Stimulated activated CD4-positive, alpha-beta T cell treated with anti-CD3 and anti-CD28 coated beads, Interleukin-15, amount 100 ng/mL, for 1 hour (primary cell): ENCODE measurements around the gene LEUTX.
A peak's percentile ranks its signal among the peaks of the same experiment; 100 is the strongest.
"Not testable (repeated sequence)": the region's sequence is repeated elsewhere in the genome, so short reads cannot be mapped to it uniquely, and the experiment has no call there.

Experiments
- DNase-seq, 2 donors: peaks; one replicate each; pipeline ENCODE4 v3.0.0-alpha.2; 2020; ENCODE audit warnings: low read depth in 1 of 2, low spot score in 1 of 2

The LEUTX gene, protein sequence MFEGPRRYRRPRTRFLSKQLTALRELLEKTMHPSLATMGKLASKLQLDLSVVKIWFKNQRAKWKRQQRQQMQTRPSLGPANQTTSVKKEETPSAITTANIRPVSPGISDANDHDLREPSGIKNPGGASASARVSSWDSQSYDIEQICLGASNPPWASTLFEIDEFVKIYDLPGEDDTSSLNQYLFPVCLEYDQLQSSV

DNA sequence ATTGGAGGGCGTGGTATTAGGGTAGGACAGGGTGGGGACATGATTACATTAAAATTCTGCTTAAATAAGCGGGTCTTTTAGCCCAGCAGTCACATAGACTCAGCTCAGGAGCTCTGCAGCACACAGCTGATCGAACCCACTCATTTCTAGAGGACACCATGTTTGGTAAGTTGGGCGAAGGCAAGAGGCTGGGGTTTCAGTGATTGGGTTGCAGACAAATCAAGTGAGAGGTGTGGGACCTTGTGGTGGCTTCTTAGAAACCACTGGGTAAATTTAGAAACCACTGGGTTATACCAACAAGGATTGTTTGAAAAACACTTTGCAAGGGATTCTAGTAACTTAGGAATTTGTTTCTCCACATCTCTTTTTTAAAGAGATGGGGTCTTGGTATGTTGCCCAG, at the start of gene LEUTX:
Gene LEUTX (plus strand): TSS at position 92 of the 400 bp plus-strand sequence. CDS start 67 bp downstream, at position 159.
- DNase-seq: no peak

DNA sequence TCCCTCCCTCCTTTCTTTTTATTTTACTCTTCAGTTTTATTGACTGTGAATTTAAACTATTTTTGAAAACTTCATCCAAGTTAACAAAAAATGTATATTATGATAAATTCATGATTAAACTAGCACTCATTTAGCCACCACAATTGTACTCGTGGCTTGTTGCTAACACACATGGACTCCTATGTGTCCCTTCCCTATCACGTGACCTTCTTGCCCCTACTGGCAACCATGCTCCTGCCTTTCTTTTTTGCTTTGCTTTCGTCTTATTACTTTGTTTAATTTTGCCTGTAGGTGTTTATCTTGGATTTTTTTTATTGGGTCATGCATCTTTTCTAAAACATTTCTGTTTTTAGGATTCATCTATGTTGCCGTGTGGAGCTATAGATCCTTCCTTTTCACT, 49.1 kb upstream of the LEUTX start:
- DNase-seq: no peak

DNA sequence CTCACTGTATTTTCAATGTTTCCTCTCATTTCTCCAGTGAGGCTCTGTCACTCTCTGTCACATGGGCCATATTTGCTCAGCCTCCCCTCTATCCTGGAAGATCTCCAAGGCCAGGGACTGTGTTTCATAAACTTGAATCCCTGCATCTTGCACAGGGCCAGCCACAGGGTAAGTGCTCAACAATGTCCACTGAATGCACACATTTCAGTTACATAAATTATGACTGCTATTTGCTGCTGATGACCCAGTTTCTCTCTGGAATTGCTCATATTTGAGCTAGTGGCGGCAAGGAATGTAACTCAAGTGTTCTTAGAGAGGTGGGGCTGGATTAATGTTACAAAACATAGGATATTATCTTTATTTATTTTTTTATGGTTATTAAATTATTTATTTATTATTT, 47.0 kb upstream of the LEUTX start:
- no peak for DNase-seq

DNA sequence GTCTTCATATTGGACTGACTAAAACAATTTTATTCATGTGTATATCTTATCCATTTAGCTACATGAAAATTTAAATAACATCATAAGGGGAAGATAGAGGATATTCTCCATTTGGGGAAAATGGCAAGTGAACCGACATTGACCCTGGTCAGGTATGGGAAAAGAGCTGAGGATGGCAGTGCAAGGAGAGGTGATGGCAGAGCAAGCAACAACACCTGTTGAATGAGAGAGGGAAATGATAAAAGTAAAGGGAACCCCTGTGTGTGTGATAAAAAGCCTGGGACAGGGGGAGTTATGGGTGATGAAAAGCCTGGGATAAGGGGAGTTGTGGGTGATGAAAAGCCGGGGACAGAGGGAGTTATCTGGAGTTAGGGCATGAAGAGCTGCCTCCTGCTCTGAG, 44.8 kb upstream of the LEUTX start:
- no peak for DNase-seq

DNA sequence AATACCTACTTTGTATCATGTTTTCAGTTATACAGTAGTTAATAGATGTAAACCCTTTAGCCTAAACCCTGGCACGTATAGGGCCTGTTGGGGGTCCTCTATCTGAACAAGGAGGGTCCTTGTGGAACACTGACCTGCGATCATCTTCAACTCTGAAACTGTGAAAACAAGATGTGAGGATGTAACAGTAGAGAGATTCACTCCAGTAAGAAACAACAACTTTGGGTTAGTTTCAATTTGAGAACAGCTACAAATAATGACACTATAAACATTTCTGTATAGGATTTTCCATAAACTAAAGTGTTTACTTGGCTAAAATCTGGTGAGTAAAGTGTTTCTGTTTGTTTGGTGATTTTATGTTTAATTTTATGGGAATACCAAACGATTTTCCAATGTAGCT, 43.0 kb upstream of the LEUTX start:
- DNase-seq: no peak

DNA sequence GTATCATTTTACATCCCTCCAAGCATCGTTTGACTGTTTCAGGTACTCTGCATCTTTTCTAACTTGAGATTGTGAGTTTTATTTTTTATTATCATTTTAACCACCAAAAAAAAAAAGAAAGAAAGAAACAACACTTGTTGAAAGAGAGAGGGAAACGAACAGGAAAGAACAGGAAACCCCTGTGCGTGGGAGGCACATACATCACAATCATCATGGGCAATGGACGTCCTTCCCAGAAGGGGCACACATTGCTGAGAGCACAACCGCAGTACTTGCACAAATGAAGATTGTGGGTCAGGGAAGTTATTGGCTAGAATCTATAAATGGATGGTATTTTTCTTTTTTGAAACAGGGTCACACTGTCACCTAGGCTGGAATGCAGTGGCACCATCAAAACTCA, 42.6 kb upstream of the LEUTX start:
- no peak for DNase-seq

DNA sequence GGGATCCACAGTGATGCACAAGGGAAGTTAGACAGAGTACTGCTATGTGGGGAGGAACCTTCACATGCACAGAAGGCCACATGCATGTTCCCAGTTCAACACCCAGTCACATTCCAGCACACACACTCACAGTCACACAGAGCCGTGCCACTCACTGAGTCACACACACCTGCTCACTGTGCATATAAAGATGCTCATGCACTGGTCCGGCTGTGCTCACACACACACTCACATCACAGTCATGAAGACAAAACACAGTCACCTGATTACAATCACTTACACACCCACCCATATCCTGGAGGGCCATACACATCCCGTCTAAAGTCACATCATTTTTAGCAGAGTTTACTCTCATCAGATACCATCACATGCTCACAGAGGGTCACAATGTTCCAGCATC, 41.3 kb upstream of the LEUTX start:
- DNase-seq: no peak

DNA sequence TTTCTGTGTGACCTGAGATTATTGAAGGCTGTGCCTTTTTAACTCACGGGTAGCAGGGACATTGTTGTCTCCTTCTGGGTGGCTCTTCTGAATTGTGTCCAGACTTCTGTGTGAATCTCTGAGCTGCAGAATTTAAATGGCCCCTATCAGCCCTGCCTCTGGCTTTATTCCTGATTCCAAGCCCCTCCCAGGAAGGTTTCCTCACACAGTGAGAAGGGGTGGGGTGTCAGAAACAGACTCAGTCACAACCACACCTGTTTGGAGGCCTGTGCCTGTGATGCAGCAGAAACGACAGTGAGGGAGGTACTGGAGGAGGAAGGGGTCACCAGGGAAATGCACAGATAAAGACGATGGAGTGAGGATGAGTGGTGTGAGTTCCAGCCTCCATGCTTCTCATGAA, 40.8 kb upstream of the LEUTX start, which contains the start of gene CLC:
Gene CLC (minus strand): TSS at position 139 of the 400 bp plus-strand sequence. CDS start 77 bp downstream, at position 62.
- DNase-seq: no peak

DNA sequence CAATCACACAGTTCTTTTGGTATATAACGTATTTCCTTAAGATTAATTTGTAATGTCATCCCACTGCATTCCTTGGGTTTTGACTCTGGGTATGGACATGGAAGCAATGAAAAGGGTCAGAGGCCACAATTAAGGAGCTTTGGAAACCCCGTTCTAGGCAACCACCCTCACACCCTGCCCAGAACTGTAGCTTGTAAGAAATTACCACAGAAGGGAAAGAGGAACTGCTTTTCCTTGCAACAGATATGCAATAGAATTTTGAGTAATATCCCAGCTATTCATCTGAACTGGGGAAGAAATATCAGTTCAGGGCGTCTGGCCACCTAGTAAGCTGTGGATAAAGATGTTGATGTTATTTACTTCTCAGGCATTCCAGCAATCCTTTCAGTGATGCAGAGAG, 39.8 kb upstream of the LEUTX start:
- DNase-seq: no peak

DNA sequence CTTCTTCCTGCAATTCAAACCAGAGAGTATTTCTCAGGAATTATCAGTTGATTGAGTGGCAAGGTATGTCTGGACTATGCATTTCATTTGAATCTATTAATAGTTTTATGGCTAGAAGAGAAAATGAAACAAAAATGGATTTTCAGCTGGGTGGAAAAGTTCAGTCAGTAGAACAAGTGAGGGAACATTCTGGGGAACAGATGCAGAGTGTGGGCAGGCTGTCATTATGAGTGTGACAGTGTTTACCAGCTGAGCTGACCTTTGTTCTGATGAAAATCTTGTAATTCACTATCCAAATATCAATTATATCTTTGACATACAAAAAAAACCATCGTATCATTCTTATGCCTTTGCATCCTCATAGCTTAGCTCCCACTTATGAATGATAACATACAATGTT, 38.3 kb upstream of the LEUTX start:
- DNase-seq: no peak

DNA sequence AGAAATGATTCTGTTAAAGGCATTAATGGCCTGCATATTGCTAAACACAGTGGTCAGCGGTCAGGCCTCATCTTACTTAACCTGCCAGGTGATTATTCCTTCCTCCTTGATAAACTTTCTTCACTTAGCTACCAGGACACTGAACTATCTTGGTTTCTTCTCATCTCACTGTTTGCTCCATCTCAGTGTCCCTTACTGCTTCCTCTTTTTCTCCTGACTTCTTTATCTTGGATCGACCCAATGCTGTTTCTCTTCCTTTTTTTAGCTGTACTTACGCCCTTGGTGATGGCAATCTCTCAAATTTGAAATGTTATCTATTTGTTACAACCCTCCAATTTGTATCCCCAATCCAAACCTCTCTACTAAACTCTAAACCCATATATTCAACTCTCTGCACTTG, 33.0 kb upstream of the LEUTX start:
- DNase-seq: no peak

DNA sequence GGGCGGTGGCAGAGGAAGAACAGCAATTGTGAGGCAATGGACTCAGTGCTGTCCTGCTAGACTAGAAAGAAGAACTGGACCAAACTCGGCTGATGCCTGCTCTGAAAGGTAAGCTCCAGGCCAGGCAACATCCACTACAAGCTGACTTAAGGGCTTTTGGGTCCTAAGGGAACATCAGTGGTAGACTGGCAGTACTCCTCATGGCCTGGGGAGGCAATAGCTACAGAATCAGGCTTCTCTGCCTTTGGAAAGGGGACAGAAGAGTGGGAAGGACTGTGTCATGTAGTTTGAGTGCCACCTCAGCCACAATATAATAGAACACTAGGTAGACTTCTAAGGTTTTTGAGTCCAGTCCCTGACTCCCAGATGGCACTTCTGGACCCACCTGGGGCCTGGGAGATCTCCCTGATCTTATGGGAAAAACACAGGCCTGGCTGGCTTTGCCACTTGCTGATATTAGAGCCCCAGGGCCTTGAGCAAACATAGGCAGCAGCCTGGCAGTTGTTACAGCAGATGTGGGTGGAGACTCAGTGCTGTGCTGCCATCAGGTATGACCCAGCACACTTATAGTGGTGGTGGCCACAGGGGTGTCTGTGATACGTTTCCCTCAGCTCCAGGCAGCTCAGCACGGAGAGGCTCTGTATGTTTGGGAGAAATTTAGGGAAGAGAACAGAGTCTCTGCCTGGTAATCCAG, 31.7 kb upstream of the LEUTX start:
- DNase-seq: no peak

DNA sequence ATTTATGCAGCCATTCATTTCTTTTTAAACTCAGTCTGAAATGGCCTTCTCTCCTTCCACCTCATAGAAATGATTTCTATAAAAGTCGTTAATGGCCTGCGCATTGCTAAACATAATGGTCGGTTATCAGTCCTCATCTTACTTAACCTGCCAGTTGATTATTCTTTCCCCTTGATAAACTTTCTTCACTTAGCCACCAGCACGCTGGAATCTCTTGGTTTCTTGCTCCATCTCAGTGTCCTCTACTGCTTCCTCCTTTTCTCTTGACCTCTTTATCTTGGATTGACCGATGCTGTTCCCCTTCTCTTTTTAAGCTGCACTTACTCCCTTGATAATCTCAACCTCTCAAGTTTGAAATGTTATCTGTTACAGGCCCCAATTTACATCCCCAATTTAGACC, 28.7 kb upstream of the LEUTX start:
- DNase-seq: no peak

DNA sequence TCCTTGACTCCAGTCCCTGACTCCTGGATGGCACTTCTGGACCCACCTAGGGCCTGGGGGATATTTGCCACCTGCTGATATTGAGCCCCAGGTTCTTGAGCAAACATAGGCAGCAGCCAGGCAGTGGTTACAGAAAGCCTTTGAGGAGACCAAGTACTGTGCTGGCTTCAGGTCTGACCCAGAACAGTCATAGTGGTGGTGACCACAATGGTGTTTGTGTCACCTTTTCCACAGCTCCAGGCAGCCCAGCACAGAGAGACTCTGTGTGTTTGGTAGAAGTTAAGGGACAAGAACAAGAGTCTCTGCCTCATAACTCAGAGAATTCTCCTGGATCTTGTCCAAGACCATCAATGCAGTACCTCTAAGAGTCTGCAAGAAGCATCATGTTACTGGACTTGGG, 26.3 kb upstream of the LEUTX start:
- DNase-seq: no peak

DNA sequence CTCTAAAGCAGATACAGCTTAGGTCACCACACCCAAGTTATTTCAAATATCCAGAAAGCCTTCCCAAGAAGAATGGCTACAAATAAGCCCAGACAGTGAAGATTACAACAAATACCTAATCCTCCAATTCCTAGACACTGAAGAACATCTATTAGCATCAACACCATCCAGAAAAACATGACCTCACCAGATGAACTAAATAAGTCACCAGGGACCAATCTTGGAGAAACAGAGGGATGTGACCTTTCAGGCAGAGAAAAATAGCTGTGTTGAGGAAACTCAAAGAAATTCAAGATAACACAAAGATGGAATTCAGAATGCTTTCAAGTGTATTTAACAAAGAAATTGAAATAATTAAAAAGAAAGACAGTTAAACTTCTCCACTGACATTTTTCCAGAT, 25.9 kb upstream of the LEUTX start:
- no peak for DNase-seq

DNA sequence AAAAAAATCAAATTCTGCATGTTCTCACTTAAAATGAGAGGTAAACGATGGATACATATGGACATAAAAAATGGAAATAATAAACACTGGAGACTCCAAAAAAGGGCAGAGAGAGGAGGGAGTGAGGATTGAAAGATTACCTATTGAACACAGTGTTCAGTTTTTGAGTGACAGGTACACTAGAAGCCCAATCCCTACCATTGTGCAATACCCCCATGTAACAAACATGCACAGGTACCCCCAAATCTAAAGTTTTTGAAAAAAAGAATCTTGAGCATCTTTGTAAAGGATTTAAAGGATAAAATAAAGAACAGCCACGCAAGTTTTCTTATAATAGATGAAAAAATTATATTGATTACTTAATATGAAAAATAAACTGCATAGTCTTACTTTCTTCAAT, 24.1 kb upstream of the LEUTX start:
- no peak for DNase-seq

DNA sequence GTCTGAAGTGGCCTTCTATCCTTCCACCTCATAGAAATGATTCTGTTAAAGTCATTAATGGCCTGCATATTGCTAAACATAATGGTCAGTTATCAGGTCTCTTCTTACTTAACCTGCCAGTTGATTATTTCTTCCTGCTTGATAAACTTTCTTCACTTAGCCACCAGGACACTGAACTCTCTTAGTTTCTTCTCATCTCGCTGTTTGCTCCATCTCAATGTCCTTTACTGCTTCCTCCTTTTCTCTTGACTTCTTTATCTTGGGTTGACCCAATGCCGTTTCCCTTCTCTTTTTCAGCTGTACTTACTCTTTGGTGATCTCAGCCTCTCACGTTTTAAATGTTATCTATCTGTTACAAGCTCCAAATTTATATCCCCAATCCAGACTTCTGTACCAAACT, 23.7 kb upstream of the LEUTX start:
- no peak for DNase-seq

DNA sequence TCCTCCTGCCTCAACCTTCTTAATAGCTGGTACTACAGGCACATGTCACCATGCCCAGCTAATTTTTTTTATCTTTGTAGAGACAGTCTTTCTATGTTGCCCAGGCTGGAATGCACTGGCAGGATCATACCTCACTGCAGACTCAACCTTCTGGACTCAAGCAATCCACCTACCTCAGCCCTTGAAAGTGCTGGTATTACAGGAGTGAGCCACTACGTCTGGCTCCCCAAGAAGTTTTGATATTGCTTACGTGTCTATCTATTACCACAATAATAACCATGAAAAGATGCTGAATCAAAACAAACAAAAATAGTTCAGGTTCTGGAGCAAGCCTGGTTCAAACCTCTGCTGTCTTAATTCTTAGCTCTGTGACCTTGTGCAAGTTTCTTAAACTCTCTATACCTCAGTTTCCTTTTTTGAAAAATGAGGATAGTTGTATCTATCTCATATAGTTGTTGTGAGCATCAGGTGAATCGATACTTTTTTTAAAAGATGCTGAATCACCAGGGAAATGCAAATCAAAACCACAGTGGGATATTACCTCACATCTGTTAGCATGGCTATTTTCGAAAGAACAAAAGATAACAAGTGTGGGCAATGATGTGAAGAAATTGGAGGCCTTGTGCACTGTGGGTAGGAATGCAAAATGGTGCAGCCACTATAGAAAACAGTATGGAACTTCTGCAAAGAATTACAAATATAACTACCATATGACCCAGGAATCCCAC, 19.0 kb upstream of the LEUTX start:
- no peak for DNase-seq

DNA sequence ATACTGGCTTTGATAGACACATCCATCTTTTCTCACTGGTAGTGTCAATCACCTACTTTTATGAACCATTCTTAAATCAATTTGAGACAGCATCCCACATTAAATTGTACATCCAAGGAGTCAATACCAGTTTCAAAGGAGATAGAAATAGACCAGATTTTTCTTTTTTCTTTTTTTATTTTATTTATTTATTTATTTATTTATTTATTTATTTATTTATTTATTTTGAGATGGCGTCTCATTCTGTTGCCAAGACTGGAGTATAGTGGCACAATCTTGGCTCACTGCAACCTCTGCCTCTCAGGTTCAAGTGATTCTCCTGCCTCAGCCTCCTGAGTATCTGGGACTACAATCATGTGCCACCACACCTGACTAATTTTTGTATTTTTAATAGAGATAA, 16.8 kb upstream of the LEUTX start:
- not testable (repeated sequence) for DNase-seq

DNA sequence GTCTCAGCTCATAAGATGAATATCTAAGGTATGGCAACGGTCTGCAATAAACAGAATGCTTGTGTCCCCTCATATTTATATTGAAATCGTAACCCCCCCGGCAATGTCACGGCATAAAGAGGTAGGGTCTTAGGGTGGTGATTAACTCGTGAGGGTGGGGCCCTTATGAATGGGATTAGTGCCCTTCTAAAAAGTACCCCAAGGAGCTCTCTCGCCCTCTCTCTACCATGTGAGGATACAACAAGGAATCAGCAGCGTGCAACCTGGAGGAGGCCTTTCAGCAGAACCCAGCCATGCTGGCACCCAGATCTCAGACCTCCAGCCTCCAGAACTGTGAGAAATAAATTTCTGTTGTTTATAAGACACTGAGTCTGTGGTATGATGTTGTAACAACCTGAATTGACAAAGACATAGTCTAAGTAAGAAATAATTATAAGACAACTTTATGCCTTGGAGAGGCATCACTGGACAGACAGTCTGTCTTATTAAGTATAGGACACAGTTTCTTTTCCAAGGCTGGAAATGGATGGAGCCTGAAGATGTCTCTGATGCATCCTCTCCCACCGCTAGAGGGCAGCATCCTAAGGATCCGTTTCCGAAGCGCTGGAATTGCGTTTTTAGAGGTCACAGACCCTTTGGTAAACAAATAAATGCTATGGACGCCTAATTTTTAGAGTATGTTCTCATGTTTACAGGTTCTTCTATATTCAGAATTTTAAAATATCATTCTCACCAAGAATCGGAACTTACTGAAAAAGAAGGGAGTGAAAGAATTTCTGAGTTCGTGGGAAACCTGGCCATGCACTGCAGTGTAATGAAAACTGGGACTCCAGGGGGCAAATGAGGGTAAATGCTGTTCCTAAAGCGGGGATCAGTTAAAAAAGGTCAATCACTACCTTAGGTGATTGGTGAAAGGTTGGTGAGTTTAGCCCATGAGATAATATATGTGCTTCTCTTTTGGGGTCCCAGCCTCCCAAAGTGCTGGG, 13.3 kb upstream of the LEUTX start:
- DNase-seq: peak in 1 of 2 donors; percentile 3

DNA sequence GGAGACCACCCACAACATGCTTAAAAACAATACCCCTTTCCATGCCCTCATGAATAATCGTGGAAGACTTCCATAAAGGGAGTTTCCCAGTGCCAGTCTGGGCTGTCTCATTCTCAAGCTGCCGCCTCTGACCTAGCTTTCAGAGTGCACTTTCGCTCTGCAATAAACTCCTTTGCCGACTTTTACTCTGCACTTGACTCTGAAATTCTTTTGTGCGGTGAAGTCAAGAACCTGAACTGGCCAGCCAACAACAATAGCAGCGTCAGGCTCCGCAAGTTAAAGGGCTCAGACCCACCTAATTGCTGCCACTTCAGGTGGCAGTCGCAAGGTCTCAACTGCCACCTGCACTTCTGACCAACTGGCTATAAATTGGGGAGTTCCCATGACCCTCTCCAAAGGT, 10.3 kb upstream of the LEUTX start:
- no peak for DNase-seq
